Keratinocyte (primary cell): Measurements from ENCODE around the gene ANAPC1. TPM values are rescaled to one million over a fixed set of nuclear protein-coding genes. Genes with fewer than 3 reads are reported as not detected.
A peak's percentile ranks its signal among the peaks of the same experiment; 100 is the strongest.

Experiments used
- DNase-seq: peaks from one replicate; pipeline ENCODE4 v3.0.0-alpha.2; 2011; ENCODE audit warnings: low read depth, missing footprints, low spot score
- FAIRE-seq: peaks from 2 replicates; lab custom pipeline; 2011; peaks lifted over from hg19 to GRCh38; lab: Jason Lieb, UNC
- H2AFZ ChIP-seq: 2 replicates; pipeline ENCODE4 v1.6.0; 2012; ENCODE audit warnings: low read length, control low read depth, inconsistent platforms; ENCODE audit not compliant: control insufficient read depth
- H3K27ac ChIP-seq: 2 replicates; pipeline ENCODE4 v1.5.1; 2011; ENCODE audit warnings: low read length; ENCODE audit not compliant: control insufficient read depth, insufficient read depth
- H3K27me3 ChIP-seq: 3 replicates; pipeline ENCODE4 v1.6.0; 2011; ENCODE audit warnings: low read length; ENCODE audit not compliant: control insufficient read depth, insufficient read depth; ENCODE audit errors: extremely low read depth
- H3K36me3 ChIP-seq, 2 experiments: 2 replicates in 1 of 2; 3 replicates in 1 of 2; pipeline ENCODE4 v1.5.1; 2011; ENCODE audit warnings: low read length in 2 of 2, mild to moderate bottlenecking in 1 of 2; ENCODE audit not compliant: control insufficient read depth in 2 of 2, insufficient read depth in 2 of 2; ENCODE audit errors: extremely low read depth in 1 of 2
- H3K4me1 ChIP-seq: 3 replicates; pipeline ENCODE4 v1.5.1; 2011; ENCODE audit warnings: low read length; ENCODE audit not compliant: control insufficient read depth, insufficient read depth; ENCODE audit errors: extremely low read depth
- H3K4me2 ChIP-seq: 3 replicates; pipeline ENCODE4 v1.6.0; 2011; ENCODE audit warnings: low read depth, low read length; ENCODE audit not compliant: control insufficient read depth, insufficient read depth; ENCODE audit errors: extremely low read depth
- H3K4me3 ChIP-seq, 3 experiments: fragments of 200-600 bp in 1 of 3; sonication (generic) in 1 of 3; 2 replicates in 2 of 3; 3 replicates in 1 of 3; pipeline ENCODE4 v1.5.1; 2011 to 2016; ENCODE audit warnings: low read length in 3 of 3, mild to moderate bottlenecking in 3 of 3, control low read depth in 2 of 3, inconsistent platforms in 1 of 3, low read depth in 1 of 3, mixed read lengths in 1 of 3, mixed run types in 1 of 3, moderate library complexity in 1 of 3; ENCODE audit not compliant: control insufficient read depth in 2 of 3, insufficient read depth in 2 of 3; ENCODE audit errors: extremely low read depth in 1 of 3
- H3K79me2 ChIP-seq: 2 replicates; pipeline ENCODE4 v1.6.0; 2012; ENCODE audit warnings: low read length; ENCODE audit not compliant: control insufficient read depth, insufficient read depth
- H3K9ac ChIP-seq: 3 replicates; pipeline ENCODE4 v1.6.0; 2011; ENCODE audit warnings: low read length; ENCODE audit not compliant: control insufficient read depth, insufficient read depth; ENCODE audit errors: extremely low read depth
- H3K9me1 ChIP-seq: 3 replicates; pipeline ENCODE4 v1.6.0; 2011; ENCODE audit warnings: low read length; ENCODE audit not compliant: control insufficient read depth, insufficient read depth; ENCODE audit errors: extremely low read depth
- H3K9me3 ChIP-seq: 2 replicates; pipeline ENCODE4 v1.5.1; 2012; ENCODE audit warnings: low read depth, low read length; ENCODE audit not compliant: control insufficient read depth
- H4K20me1 ChIP-seq: 3 replicates; pipeline ENCODE4 v1.6.0; 2011; ENCODE audit warnings: low read length; ENCODE audit not compliant: control insufficient read depth, insufficient read depth; ENCODE audit errors: extremely low read depth
- EZH2 ChIP-seq: IDR thresholded peaks from one replicate; pipeline ENCODE4 v1.6.1; 2012; ENCODE audit warnings: inconsistent platforms, mild to moderate bottlenecking, low read length, moderate library complexity
- dilution Hi-C: fragments of 300-500 bp; cut with MboI; formaldehyde crosslinking; loops from one replicate; pipeline ENCODE4 v1.7.0; 2020; ENCODE audit warnings: low sequenced_read_pairs; ENCODE audit not compliant: extremely low pct_ligation_motif_present
- polyA plus RNA-seq, 5 experiments: library from polyadenylated mRNA; depleted of rRNA in 3 of 5; stranded (reverse) in 3 of 5; stranded (forward) in 1 of 5; unstranded in 1 of 5; fragments of >200 nt; gene quantifications; 1 replicate in 1 of 5; 2 replicates in 3 of 5; 3 replicates in 1 of 5; pipeline versions ENCODE4 v1.2.1 to v1.2.3, GENCODE V29; 2011 to 2012; ENCODE audit warnings: missing spikeins in 2 of 5, low read depth in 1 of 5, low replicate concordance in 1 of 5
- TF ChIP-seq, protein P1 (sequence below), 3 experiments: IDR thresholded peaks in 1 of 3; conservative IDR thresholded peaks in 1 of 3; optimal IDR thresholded peaks in 1 of 3; 2 replicates in 2 of 3; 3 replicates in 1 of 3; pipeline versions ENCODE3 to v1.5.1; 2011; ENCODE audit warnings: low read length in 3 of 3, mild to moderate bottlenecking in 3 of 3, moderate library complexity in 2 of 3, control low read depth in 1 of 3, inconsistent platforms in 1 of 3; ENCODE audit not compliant: insufficient read depth in 2 of 3; ENCODE audit errors: extremely low read depth in 1 of 3

The ANAPC1 gene
- polyA plus RNA-seq, 1 donor (not counting 4 experiments of a cell fraction or from before 2014, with no cell fraction given) = 36.5 TPM

DNA sequence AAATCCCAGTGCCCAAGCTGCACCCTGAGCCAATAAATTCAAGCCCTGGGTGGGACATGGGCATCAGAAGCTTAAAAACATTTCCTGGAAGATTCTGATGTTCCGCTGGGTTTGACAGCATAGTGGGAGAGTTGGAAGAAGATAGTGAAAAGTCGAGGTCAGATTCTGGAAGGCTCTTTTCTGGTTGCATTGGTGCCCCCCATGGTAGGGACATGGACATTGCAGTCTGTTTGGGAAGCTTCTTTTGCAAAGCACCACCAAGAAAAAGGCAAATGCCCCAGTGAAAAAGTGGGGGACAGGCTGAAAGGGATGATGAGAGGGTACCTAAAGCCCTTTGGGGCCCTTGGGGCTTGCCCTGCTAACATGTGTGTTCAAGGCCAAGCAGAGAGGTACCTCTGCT is 35.4 kb upstream of the ANAPC1 start:
- no peak for DNase-seq
- Histone ChIP-seq H3K27me3 (peaks cover 50% of the 10 kb centered on the region), H3K36me3 (no peaks in the 10 kb centered on the region), H3K27ac (no peak overlapping the region), H3K4me3 (no peak overlapping the region), H3K9me1 (no peaks in the 10 kb centered on the region), H4K20me1 (no peaks in the 10 kb centered on the region), H3K4me1 (no peaks in the 10 kb centered on the region), H3K9ac (no peak overlapping the region), H3K9me3 (no peaks in the 10 kb centered on the region), H3K4me2 (no peak overlapping the region), H2AFZ (no peak overlapping the region), H3K79me2 (no peaks in the 10 kb centered on the region)
- FAIRE-seq = no peak
- no peak for TF ChIP-seq EZH2
- TF ChIP-seq, protein P1, sequence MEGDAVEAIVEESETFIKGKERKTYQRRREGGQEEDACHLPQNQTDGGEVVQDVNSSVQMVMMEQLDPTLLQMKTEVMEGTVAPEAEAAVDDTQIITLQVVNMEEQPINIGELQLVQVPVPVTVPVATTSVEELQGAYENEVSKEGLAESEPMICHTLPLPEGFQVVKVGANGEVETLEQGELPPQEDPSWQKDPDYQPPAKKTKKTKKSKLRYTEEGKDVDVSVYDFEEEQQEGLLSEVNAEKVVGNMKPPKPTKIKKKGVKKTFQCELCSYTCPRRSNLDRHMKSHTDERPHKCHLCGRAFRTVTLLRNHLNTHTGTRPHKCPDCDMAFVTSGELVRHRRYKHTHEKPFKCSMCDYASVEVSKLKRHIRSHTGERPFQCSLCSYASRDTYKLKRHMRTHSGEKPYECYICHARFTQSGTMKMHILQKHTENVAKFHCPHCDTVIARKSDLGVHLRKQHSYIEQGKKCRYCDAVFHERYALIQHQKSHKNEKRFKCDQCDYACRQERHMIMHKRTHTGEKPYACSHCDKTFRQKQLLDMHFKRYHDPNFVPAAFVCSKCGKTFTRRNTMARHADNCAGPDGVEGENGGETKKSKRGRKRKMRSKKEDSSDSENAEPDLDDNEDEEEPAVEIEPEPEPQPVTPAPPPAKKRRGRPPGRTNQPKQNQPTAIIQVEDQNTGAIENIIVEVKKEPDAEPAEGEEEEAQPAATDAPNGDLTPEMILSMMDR (optimal IDR thresholded peaks at IDR 0.05 in 1 of 3, IDR thresholded peaks at IDR 0.05 in 1 of 3, conservative IDR thresholded peaks at IDR 0.05 in 1 of 3; ENCODE audit: extremely low read depth in 1 of 3, insufficient read depth in 2 of 3, low read length in 3 of 3) = peak in 2 of 3 experiments; percentile 11 to 15
- dilution Hi-C loops = loop anchor here (25.0 kb wide), 1 partner anchor 93 kb away; no protein-coding TSS in a partner anchor

DNA sequence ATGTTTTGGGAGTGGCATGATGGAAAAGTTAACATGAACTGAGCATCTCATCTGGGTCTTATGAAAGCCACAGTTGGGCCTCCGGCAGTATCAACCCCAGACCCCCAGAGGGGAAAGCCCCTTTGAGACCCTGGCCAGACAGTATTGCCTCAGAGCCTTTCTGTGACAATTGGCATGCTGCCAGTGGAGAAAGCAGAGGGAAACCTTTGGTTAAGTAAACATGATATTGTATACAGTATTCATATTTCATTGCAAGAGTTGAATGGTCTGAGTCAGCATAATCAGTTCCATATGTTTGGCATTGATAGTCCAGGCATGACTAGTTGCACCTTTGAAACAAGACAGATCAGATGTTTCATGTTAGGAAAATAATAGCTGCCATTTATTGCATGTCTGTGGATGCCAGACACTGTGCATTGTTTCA is 34.4 kb upstream of the ANAPC1 start:
- Histone ChIP-seq H3K9me3 (no peaks in the 10 kb centered on the region), H2AFZ (no peak overlapping the region), H3K9me1 (no peaks in the 10 kb centered on the region), H3K27ac (no peak overlapping the region), H3K4me1 (no peaks in the 10 kb centered on the region), H3K36me3 (no peaks in the 10 kb centered on the region), H3K27me3 (peaks cover 40% of the 10 kb centered on the region), H3K4me3 (no peak overlapping the region), H3K9ac (no peak overlapping the region), H4K20me1 (no peaks in the 10 kb centered on the region), H3K4me2 (no peak overlapping the region), H3K79me2 (no peaks in the 10 kb centered on the region)
- TF ChIP-seq EZH2 = no peak
- TF ChIP-seq, protein P1 (optimal IDR thresholded peaks at IDR 0.05 in 1 of 3, IDR thresholded peaks at IDR 0.05 in 1 of 3, conservative IDR thresholded peaks at IDR 0.05 in 1 of 3; ENCODE audit: extremely low read depth in 1 of 3, insufficient read depth in 2 of 3, low read length in 3 of 3) = no peak
- DNase-seq = no peak
- FAIRE-seq = no peak
- dilution Hi-C loops = loop anchor here (25.0 kb wide), 1 partner anchor 94 kb away; no protein-coding TSS in a partner anchor
